NCI-H2196 treated with DMSO at 0.1 percent for 48 hours (cell line): Measurements from ENCODE around the gene FAM20C.
"Not testable (repeated sequence)": the region's sequence is repeated elsewhere in the genome, so short reads cannot be mapped to it uniquely, and the experiment has no call there.

Experiments used
- DNase-seq: peaks from one replicate; lab custom pipeline; 2025; ENCODE audit not compliant: unreplicated experiment; lab: John Stamatoyannopoulos, UW

The FAM20C gene

GRCh38 chr7:171912-172515, 20.4 kb upstream of the FAM20C start:
- DNase-seq, result no peak

- DNase-seq, result no peak
Measured at GRCh38 chr7:173209-173918, 19.0 kb upstream of the FAM20C start.

GRCh38 chr7:174716-175115, 17.7 kb upstream of the FAM20C start:
- DNase-seq, result no peak

DNA sequence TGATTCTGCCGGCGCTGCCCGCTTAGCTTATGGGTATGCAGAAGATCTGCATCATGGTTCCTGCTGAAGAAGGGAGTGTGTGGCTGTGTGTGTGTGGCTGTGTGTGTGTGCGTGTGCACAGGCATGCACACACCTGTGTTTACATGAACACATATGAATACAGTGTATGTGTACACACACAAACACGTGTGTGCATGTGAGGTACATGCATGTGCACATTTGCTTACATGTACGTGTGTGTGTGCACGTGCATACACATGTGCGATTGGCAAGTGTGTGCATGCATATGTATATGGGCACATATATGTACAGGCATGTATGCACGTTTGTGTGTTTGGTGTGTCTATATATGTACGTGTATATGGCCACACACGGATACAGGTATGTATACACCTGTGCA, 16.4 kb upstream of the FAM20C start:
- no peak for DNase-seq

- no peak for DNase-seq
Measured at GRCh38 chr7:176381-176780, 16.0 kb upstream of the FAM20C start.

DNA sequence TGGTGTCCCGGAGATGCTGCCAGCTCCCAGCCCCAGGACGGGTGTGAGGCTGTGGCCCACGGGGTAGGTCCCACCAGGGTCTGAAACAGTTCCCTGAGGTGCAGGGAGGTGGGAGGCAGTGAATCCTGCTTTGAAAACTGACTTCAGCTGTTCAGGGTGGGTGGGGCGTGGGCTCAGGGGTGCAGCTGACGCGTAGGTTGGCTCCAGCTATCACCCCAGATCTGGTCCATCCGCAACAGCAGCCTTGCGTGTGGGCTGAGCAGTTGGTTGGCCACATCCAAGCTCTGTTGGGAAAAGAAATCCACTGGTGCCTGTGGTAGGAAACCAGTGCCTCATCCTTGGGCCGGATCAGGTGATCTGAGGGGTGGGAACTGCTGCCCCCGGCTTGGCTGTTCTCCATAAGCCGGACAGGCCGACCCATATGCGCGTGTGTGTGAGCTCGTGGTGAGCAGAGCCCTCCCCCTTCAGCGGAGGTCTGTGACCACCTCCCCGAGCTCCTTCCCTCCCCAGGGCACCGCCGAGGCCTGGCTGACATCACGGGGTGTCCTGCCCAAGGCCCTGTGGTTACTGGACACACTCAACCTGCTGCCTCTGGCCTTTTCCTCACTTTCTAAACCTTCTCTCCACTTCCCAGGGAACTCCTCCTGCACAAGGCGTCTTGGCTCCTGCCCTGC, 15.4 kb upstream of the FAM20C start:
- no peak for DNase-seq

DNA sequence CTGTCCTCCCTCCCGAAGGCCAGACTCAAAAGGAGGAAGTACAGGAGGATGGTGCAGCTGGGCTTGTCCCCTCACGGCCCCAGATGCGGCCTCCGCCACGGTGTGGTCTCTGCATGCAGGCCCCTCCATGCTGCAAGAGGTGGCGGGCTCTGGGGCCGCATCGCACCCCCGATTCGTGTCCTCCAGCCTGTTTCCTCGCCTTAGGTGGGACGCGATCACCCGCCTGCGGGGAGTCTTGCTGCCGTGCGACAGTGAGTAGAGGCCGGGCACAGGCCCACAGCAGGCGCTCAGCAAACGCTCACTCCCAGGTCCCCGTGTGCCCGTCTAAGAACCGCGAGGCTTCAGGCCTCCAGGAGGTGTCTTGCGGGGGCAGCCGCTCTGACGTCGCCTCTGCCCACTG, 13.9 kb upstream of the FAM20C start:
- DNase-seq, result no peak

GRCh38 chr7:179209-179681, 13.1 kb upstream of the FAM20C start:
- DNase-seq, result no peak

- DNase-seq, result no peak
Measured at GRCh38 chr7:179948-180694, 12.2 kb upstream of the FAM20C start.

DNA sequence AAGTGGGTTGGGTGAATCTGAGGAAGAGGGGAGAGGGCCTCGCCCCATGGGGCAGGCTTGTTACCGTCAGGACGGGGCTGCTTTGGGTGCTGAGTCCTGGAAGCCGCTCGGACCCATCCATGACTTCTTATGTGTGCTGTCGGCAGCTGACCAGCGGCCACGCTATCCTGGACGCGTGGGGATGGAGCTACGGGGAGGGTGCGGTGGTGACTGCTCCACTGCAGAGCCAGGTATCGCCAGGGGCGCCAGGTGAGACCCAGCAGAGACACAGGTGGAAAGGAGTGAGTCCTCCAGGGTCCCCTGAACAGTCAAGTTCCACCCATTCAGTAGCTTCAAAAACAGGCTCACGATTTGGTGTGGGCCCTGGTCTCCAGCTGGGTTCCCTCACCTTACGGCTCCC, 10.6 kb upstream of the FAM20C start:
- no peak for DNase-seq

GRCh38 chr7:182502-182901, 9.9 kb upstream of the FAM20C start:
- DNase-seq, result not testable (repeated sequence)

DNA sequence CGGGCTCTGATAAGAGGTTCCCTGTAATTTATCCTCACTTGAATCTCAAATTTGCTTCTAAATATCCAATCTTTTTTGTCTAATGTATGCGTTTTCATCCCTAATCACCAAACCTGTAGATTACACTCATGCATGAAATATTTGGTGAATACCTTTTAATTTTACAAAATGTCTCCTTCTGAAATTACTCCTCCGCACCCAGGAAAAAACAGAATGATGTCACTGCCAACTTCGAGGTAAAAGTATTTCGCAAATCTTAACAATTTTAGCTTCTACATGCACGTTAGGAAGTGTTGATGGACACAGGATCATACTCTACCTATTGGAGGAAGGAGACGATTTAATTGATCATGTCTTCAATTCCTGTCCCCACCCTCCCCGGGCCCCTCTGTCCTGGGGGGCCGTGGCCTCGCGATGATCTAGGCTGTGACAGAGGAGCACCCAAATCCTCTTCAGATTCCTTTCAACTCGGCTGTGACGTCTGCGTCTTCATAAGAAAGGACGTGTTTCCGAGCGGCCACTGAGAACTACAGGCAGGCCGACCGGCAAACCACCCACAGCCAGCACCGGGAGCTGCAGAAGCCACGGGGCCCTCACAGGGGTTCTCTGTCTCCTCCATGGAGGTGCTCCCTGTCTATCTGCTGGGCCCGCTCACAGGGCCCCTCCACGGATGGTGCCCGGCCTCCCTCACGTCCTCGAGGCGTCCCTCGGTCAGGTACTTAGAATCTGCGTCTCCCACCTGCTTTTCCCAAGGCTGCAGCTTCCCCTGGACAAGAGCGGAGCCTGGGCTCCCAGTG, 8.7 kb upstream of the FAM20C start:
- DNase-seq, result no peak

GRCh38 chr7:184294-185264, 7.8 kb upstream of the FAM20C start:
- DNase-seq, result no peak

GRCh38 chr7:186516-187113, 5.8 kb upstream of the FAM20C start:
- no peak for DNase-seq

DNA sequence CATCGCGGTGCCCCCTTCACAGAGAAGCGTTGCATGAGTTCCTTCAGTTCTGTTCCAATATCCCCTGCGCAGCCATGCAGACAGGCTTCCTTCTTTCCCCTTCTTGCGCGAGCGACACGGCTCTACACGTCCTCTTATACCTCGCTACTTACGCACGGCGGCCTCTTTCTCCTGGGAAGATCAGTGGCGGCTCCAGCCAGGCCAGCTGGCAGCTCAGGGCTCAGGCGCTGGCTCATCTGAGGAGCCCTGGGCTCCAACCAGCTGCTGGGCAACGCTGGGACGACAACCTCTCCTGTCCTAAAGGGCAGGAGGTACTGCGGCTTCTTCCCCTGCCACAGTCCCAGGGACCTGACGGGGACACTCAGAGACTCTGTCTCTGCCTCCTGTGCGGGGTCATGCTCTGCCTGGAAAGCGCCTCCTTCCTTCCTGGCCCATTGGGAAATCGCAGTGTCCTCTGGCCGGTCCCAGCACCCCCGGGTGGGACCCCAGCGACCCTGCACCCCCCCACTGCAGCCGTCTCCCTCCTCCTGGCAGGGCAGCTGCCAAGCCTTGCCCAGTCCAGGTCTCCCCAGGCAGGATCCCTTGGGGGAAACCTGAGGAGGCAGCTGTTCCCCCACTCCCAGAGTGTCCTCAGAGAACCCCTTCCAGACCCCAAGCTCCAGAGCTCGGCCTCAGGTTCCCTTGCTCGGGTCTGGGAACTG, 5.0 kb upstream of the FAM20C start:
- no peak for DNase-seq

DNA sequence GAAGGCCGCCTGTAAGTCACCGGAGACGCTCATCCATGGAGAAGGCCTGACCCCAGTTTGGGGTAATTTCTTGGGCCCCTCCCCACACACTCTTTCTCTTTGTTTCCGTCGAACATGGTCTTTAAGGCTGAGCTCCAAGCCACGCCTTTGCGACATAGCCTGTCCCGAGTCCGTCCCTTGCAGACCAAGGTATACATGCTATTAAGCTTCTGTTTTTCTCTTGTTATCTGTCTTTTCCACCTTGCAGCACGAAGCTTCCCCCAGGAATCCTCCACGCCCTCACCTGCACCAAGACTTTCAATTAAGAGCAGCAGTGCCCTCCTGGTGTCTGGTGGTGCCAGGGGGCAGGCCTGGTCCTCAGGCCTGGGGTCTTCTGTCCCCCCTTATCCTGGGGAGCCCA, 4.2 kb upstream of the FAM20C start:
- no peak for DNase-seq

GRCh38 chr7:188727-189500, 3.5 kb upstream of the FAM20C start:
- DNase-seq, result no peak

DNA sequence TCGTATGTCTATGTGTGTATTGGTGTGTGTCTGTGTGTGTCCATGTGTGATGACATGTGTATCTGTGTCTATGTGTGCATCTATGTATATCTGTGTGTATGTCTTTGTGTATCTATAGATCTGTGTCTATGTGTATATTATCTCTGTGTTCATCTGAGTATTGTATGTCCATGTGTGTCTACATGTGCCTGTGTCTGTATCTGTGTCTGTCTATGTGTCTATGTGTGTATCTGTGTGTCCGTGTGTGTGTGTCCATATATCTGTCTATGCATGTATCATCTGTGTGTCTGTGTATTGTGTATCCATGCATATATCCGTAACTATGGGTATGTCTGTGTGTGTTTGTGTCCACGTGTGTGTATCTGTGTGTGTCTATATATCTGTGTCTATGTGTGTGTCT, 2.7 kb upstream of the FAM20C start:
- DNase-seq, result no peak
